Lung (tissue), 12 donors: Measurements from ENCODE around the gene GLT1D1. TPM values are rescaled to one million over a fixed set of nuclear protein-coding genes. Genes with fewer than 3 reads are reported as not detected.

ENCODE experiments used
- ATAC-seq: fragments of 200-7000 bp; cut with Tn5 transposase; one replicate; pipeline ENCODE4 v1.9.1; 2020; ENCODE audit warnings: moderate number of reproducible peaks; ENCODE audit not compliant: insufficient read depth, low FRiP score
- DNase-seq, 3 donors: peaks; one replicate each; pipeline ENCODE4 v3.0.0-alpha.2; 2013 to 2017
- H3K27ac ChIP-seq, 2 donors: one replicate each; pipeline ENCODE4 v1.5.1; 2013; ENCODE audit warnings: mild to moderate bottlenecking in 2 of 2, moderate library complexity in 2 of 2, control low read depth in 1 of 2, inconsistent platforms in 1 of 2, low read depth in 1 of 2, low read length in 1 of 2
- H3K27me3 ChIP-seq, 3 donors: one replicate each; pipeline ENCODE4 v1.5.1; 2013; ENCODE audit warnings: low read length in 2 of 3; ENCODE audit not compliant: control insufficient read depth in 3 of 3, insufficient read depth in 3 of 3
- H3K36me3 ChIP-seq, 4 donors: one replicate each; pipeline ENCODE4 v1.5.1; 2013; ENCODE audit warnings: low read length in 4 of 4, mild to moderate bottlenecking in 1 of 4, moderate library complexity in 1 of 4; ENCODE audit not compliant: control insufficient read depth in 4 of 4, insufficient read depth in 4 of 4
- H3K4me1 ChIP-seq, 5 donors: one replicate each; pipeline ENCODE4 v1.5.1; 2013; ENCODE audit warnings: low read length in 5 of 5, mild to moderate bottlenecking in 2 of 5, moderate library complexity in 1 of 5; ENCODE audit not compliant: control insufficient read depth in 5 of 5, insufficient read depth in 5 of 5
- H3K4me3 ChIP-seq: one replicate; pipeline ENCODE4 v1.5.1; 2013; ENCODE audit warnings: mild to moderate bottlenecking, control low read depth, moderate library complexity
- H3K9ac ChIP-seq, 2 donors: one replicate each; pipeline ENCODE4 v1.5.1; 2013; ENCODE audit warnings: low read length in 2 of 2, control low read depth in 1 of 2; ENCODE audit not compliant: insufficient read depth in 1 of 2
- H3K9me3 ChIP-seq, 4 donors: one replicate each; pipeline ENCODE4 v1.5.1; 2013; ENCODE audit warnings: low read length in 3 of 4, mild to moderate bottlenecking in 1 of 4, moderate library complexity in 1 of 4; ENCODE audit not compliant: control insufficient read depth in 4 of 4, insufficient read depth in 3 of 4
- WGBS, 2 donors: extraction: QIAGEN DNeasy Blood & Tissue Kit; methylation state at CpG; one replicate each; pipeline ENCODE4 v1.1.7; 2013; 5-methylcytosine and 5-hydroxymethylcytosine counted together
- polyA plus RNA-seq, 2 donors: library from polyadenylated mRNA; stranded (reverse); fragments of 200-250 nt; gene quantifications; one replicate each; pipeline ENCODE4 v1.2.1, GENCODE V29; 2013
- total RNA-seq, 2 donors: library from RNA; depleted of rRNA in 1 of 2; stranded (reverse); fragments of >200 nt in 1 of 2; gene quantifications; one replicate each; pipeline ENCODE4 v1.2.1, GENCODE V29; 2014 to 2021
- TF ChIP-seq, protein P1 (sequence below): IDR thresholded peaks from 2 replicates; pipeline ENCODE4 v1.5.1; 2012; ENCODE audit warnings: mild to moderate bottlenecking; ENCODE audit errors: control extremely low read depth, extremely low read depth
- donor health status: control.
- donor health status: control.
- donor health status: Bipolar disorder and iron deficiency.
- donor health status: healthy.
- donor health status: DM: yes; HTN: yes; CAD: no.

GLT1D1 gene
- total and polyA plus RNA-seq, 4 donors = 0.39 to 25.4 (median 4.2) TPM

DNA sequence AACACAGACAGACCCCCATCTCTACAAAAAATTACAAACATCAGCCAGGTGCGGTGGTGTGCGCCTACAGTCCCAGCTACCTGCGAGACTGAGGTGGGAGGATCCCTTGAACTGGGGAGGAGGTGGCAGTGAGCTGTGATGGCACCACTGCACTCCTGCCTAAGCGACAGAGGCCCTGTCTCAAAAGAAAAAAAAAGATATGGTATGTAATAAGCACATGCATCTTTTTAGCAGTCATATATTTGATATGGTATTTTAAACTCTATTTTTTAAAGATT, 36.7 kb upstream of the GLT1D1 start:
- Histone ChIP-seq H3K4me3 (no peak overlapping the region), H3K36me3 (peaks cover 5 to 15% (median 7%) of the 10 kb centered on the region in 4 donors), H3K9me3 (no peaks in the 10 kb centered on the region), H3K4me1 (peaks cover 2 to 23% (median 5%) of the 10 kb centered on the region in 5 donors), H3K27ac (peak overlapping the region in 1 of 2 donors; percentile 17), H3K27me3 (no peaks in the 10 kb centered on the region), H3K9ac (no peak overlapping the region)
- WGBS, 2 donors = 94 to 99% methylated on average over 4 of the region's 4 CpGs
- DNase-seq (no peak), ATAC-seq (no peak)
- TF ChIP-seq, protein P1, sequence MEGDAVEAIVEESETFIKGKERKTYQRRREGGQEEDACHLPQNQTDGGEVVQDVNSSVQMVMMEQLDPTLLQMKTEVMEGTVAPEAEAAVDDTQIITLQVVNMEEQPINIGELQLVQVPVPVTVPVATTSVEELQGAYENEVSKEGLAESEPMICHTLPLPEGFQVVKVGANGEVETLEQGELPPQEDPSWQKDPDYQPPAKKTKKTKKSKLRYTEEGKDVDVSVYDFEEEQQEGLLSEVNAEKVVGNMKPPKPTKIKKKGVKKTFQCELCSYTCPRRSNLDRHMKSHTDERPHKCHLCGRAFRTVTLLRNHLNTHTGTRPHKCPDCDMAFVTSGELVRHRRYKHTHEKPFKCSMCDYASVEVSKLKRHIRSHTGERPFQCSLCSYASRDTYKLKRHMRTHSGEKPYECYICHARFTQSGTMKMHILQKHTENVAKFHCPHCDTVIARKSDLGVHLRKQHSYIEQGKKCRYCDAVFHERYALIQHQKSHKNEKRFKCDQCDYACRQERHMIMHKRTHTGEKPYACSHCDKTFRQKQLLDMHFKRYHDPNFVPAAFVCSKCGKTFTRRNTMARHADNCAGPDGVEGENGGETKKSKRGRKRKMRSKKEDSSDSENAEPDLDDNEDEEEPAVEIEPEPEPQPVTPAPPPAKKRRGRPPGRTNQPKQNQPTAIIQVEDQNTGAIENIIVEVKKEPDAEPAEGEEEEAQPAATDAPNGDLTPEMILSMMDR = no peak

DNA sequence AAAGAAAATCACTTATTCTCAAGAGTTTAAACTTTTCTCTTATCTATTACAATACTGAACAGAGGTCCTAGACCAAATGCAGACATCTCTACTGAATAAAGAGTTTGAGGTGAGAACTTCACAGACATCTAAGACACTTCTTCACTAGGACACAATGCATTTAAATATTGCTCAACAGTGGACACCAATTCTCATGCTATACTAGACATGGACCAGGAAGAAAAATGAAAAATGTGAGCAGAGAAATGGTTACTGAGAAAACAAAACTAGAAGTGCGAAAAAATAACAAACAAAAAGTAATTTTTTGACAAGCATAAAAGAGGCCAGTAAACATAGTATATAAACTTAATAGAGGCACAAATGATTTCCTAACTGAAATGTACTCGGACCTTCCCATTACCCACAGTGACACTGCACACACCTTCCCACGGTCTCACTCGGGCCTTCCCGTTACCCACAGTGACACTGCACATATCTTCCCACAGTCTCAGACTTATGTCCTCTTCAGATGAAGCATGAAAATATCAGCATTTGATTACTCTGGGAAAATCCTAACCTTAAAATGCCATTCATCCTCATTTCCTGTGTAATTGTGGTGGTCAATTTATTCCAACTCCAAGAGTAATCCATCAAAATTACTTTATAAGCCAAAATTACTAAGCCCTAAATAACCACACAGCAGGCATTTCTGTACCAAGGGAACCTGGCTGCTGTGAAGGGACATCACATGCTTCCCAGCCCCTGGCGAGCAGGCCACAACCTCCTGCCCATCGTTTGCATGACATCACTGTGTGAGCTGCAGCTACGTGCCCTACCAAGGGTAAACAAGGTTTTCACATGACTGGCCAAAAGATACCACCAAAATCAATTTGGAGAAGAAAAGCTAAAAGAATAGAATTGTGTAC, 35.9 kb upstream of the GLT1D1 start:
- Histone ChIP-seq H3K9me3 (no peaks in the 10 kb centered on the region), H3K36me3 (peaks cover 5 to 15% (median 7%) of the 10 kb centered on the region in 4 donors), H3K4me1 (peaks cover 2 to 28% (median 8%) of the 10 kb centered on the region in 5 donors), H3K4me3 (no peak overlapping the region), H3K27me3 (no peaks in the 10 kb centered on the region), H3K9ac (no peak overlapping the region), H3K27ac (peak overlapping the region; percentile 62 to 87)
- ATAC-seq = no peak
- TF ChIP-seq, protein P1 = no peak
- 22 to 47% methylated on average over 8 of the region's 8 CpGs for WGBS, 2 donors
- no peak for DNase-seq

DNA sequence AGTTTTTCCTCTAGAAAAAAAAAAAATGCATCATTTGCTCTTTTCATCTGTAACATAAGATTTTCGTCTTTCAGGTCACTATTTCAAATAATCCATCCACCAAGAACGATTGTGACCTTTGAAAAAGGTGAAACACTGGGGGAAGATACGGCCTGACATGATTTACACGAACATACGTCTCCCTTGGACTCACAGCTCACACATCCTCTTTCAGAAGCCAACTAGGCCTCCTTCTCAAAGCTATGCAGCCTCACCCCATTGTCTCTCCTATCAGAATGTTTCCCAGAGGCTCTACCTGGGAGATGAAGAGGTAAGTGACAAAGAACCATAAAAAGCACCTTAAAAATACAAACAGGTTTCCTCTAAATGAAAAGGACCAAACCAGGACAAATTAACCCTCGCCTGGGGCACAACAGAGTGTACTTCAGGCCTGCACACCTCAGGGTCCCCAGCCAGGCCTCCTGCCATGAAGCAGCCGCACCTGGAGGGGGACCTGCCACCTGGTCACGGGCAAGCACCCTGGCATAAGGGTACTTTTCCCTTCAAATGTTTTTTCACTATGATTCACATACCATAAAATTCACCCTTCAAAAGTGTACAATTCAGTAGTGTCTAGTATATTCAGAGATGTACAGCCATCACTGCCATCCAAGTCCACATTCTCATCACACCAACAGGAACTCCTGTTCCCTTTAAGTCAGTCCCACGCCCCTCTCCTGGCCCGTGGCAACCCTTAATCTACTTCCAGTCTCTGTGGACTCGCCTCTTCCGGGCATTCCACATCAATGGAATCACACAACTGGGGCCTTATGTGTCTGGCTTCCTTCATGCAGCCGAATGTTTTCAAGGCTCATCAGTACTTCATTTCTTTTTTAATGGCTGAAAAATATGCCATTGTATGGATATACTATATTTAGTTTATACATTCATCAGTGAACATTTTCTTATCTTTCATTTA, 34.9 kb upstream of the GLT1D1 start:
- Histone ChIP-seq H3K27me3 (no peaks in the 10 kb centered on the region), H3K4me3 (no peak overlapping the region), H3K9me3 (no peaks in the 10 kb centered on the region), H3K36me3 (peaks cover 3 to 15% (median 7%) of the 10 kb centered on the region in 4 donors), H3K4me1 (peaks cover 2 to 30% (median 14%) of the 10 kb centered on the region in 5 donors), H3K9ac (no peak overlapping the region), H3K27ac (peak overlapping the region; percentile 52 to 87)
- TF ChIP-seq, protein P1 = no peak
- ATAC-seq (no peak), DNase-seq (no peak)
- 63 to 69% methylated on average over 13 of the region's 13 CpGs for WGBS, 2 donors
